H9 (cell line): ENCODE measurements around the gene SETBP1. TPM values are rescaled to one million over a fixed set of nuclear protein-coding genes. Genes with fewer than 3 reads are reported as not detected.

Experiments used
- DNase-seq: peaks from one replicate; pipeline ENCODE4 v3.0.0-alpha.2; 2017
- H2AFZ ChIP-seq: one replicate; pipeline ENCODE4 v1.6.1; 2013; ENCODE audit warnings: mild to moderate bottlenecking, low read length, control low read depth, moderate library complexity
- H2AK5ac ChIP-seq: 2 replicates; pipeline ENCODE4 v1.6.1; 2013; ENCODE audit warnings: low read length, control low read depth, mixed read lengths; ENCODE audit not compliant: insufficient read length
- H2BK120ac ChIP-seq: one replicate; pipeline ENCODE4 v1.6.1; 2013; ENCODE audit warnings: low read depth, mild to moderate bottlenecking, low read length, control low read depth, inconsistent platforms; ENCODE audit not compliant: poor library complexity, severe bottlenecking
- H2BK12ac ChIP-seq: 2 replicates; pipeline ENCODE4 v1.6.1; 2013; ENCODE audit warnings: low read length, control low read depth, mixed read lengths, low read depth; ENCODE audit not compliant: insufficient read length
- H2BK15ac ChIP-seq: 2 replicates; pipeline ENCODE4 v1.6.1; 2013; ENCODE audit warnings: low read depth, low read length, control low read depth
- H2BK20ac ChIP-seq: one replicate; pipeline ENCODE4 v1.6.1; 2013; ENCODE audit warnings: low read depth, mild to moderate bottlenecking, low read length, control low read depth, inconsistent platforms; ENCODE audit not compliant: poor library complexity, severe bottlenecking
- H2BK5ac ChIP-seq: 2 replicates; pipeline ENCODE4 v1.6.1; 2013; ENCODE audit warnings: low read length, control low read depth, mixed read lengths; ENCODE audit not compliant: insufficient read length
- H3K14ac ChIP-seq: 2 replicates; pipeline ENCODE4 v1.6.1; 2013; ENCODE audit warnings: low read length, control low read depth; ENCODE audit not compliant: insufficient read depth
- H3K18ac ChIP-seq: 2 replicates; pipeline ENCODE4 v1.6.1; 2013; ENCODE audit warnings: low read depth, mild to moderate bottlenecking, mixed read lengths, low read length, control low read depth; ENCODE audit not compliant: insufficient read length
- H3K23ac ChIP-seq: 2 replicates; pipeline ENCODE4 v1.6.1; 2013; ENCODE audit warnings: low read length, control low read depth, mixed read lengths, low read depth; ENCODE audit not compliant: insufficient read length
- H3K23me2 ChIP-seq: 2 replicates; pipeline ENCODE4 v1.6.1; 2013; ENCODE audit warnings: low read depth, mild to moderate bottlenecking, mixed read lengths, low read length, control low read depth; ENCODE audit not compliant: insufficient read length, poor library complexity, severe bottlenecking
- H3K27ac ChIP-seq: 2 replicates; pipeline ENCODE4 v1.5.1; 2013; ENCODE audit warnings: low read length, control low read depth, mixed read lengths, low read depth; ENCODE audit not compliant: insufficient read length
- H3K27me3 ChIP-seq: 2 replicates; pipeline ENCODE4 v1.6.1; 2013; ENCODE audit warnings: low read length, control low read depth, inconsistent platforms; ENCODE audit not compliant: insufficient read depth
- H3K4ac ChIP-seq: 2 replicates; pipeline ENCODE4 v1.6.1; 2013; ENCODE audit warnings: low read depth, mild to moderate bottlenecking, control low read depth, inconsistent platforms, low read length, moderate library complexity
- H3K4me1 ChIP-seq: 2 replicates; pipeline ENCODE4 v1.6.1; 2013; ENCODE audit warnings: low read length, control low read depth, inconsistent platforms; ENCODE audit not compliant: insufficient read depth
- H3K4me2 ChIP-seq: 2 replicates; pipeline ENCODE4 v1.6.1; 2013; ENCODE audit warnings: low read length, control low read depth, mixed read lengths; ENCODE audit not compliant: insufficient read length, insufficient read depth
- H3K56ac ChIP-seq: 2 replicates; pipeline ENCODE4 v1.6.1; 2013; ENCODE audit warnings: low read depth, mild to moderate bottlenecking, mixed read lengths, low read length, control low read depth; ENCODE audit not compliant: insufficient read length
- H3K79me1 ChIP-seq: 2 replicates; pipeline ENCODE4 v1.6.1; 2013; ENCODE audit warnings: low read depth, mild to moderate bottlenecking, moderate library complexity, low read length, control low read depth, inconsistent platforms; ENCODE audit not compliant: insufficient read depth, poor library complexity, severe bottlenecking
- H3K79me2 ChIP-seq: 2 replicates; pipeline ENCODE4 v1.6.1; 2013; ENCODE audit warnings: low read length, control low read depth, inconsistent platforms; ENCODE audit not compliant: insufficient read depth
- H3K9ac ChIP-seq: 2 replicates; pipeline ENCODE4 v1.6.1; 2013; ENCODE audit warnings: low read length, control low read depth, mixed read lengths; ENCODE audit not compliant: insufficient read length; ENCODE audit errors: extremely low read depth
- H3K9me3 ChIP-seq: one replicate; pipeline ENCODE4 v1.6.1; 2013; ENCODE audit warnings: low read depth, low read length, inconsistent platforms; ENCODE audit not compliant: control insufficient read depth
- H3T11ph ChIP-seq: one replicate; pipeline ENCODE4 v1.6.1; 2013; ENCODE audit warnings: mild to moderate bottlenecking, low read length, control low read depth, inconsistent platforms
- H4K20me1 ChIP-seq: one replicate; pipeline ENCODE4 v1.6.1; 2013; ENCODE audit not compliant: control insufficient read depth, insufficient read length, insufficient read depth
- H4K5ac ChIP-seq: 2 replicates; pipeline ENCODE4 v1.6.1; 2013; ENCODE audit warnings: low read depth, mild to moderate bottlenecking, mixed read lengths, low read length, control low read depth; ENCODE audit not compliant: insufficient read length
- H4K8ac ChIP-seq: replicated peaks from 2 replicates; pipeline ENCODE4 v1.6.1; 2013; ENCODE audit warnings: low read length, control low read depth, mixed read lengths, low read depth; ENCODE audit not compliant: insufficient read length
- H4K91ac ChIP-seq: 2 replicates; pipeline ENCODE4 v1.6.1; 2013; ENCODE audit warnings: low read depth, mild to moderate bottlenecking, moderate library complexity, mixed read lengths, low read length, control low read depth; ENCODE audit not compliant: insufficient read length
- H3K27ac Mint-ChIP-seq, 3 experiments: 2 replicates in 2 of 3; 3 replicates in 1 of 3; pipeline ENCODE4 v1.8.0; 2020 to 2021; ENCODE audit warnings: mixed read lengths in 3 of 3, mild to moderate bottlenecking in 1 of 3, moderate library complexity in 1 of 3
- H3K27me3 Mint-ChIP-seq: 2 replicates; pipeline ENCODE4 v1.8.0; 2021; ENCODE audit warnings: low read depth, mild to moderate bottlenecking, moderate library complexity, mixed read lengths
- H3K36me3 Mint-ChIP-seq, 3 experiments: 2 replicates in 2 of 3; 3 replicates in 1 of 3; pipeline ENCODE4 v1.8.0; 2020 to 2021; ENCODE audit warnings: low read depth in 3 of 3, mixed read lengths in 3 of 3; ENCODE audit not compliant: insufficient read depth in 1 of 3
- H3K4me1 Mint-ChIP-seq, 2 experiments: 2 replicates each; pipeline ENCODE4 v1.8.0; 2020; ENCODE audit warnings: mixed read lengths in 2 of 2
- H3K4me3 Mint-ChIP-seq, 2 experiments: 2 replicates in 1 of 2; 3 replicates in 1 of 2; pipeline ENCODE4 v1.8.0; 2020 to 2021; ENCODE audit warnings: mild to moderate bottlenecking in 2 of 2, mixed read lengths in 2 of 2, moderate library complexity in 1 of 2
- H3K9me3 Mint-ChIP-seq, 2 experiments: 2 replicates in 1 of 2; 3 replicates in 1 of 2; pipeline ENCODE4 v1.8.0; 2020; ENCODE audit warnings: mild to moderate bottlenecking in 2 of 2, mixed read lengths in 2 of 2, moderate library complexity in 1 of 2
- CTCF ChIP-seq: fragments of 200-600 bp; sonication (generic); conservative IDR thresholded peaks from 3 replicates; pipeline ENCODE4 v1.8.0; 2021; ENCODE audit warnings: antibody characterized with exemption, mild to moderate bottlenecking
- WGBS: extraction: QIAGEN DNeasy Blood & Tissue Kit; methylation state at CpG from one replicate; pipeline ENCODE4 v1.1.7; 2013; ENCODE audit warnings: missing lambda C conversion rate, low lambda C conversion rate, mixed read lengths; ENCODE audit not compliant: insufficient read length; ENCODE audit errors: extremely low coverage; 5-methylcytosine and 5-hydroxymethylcytosine counted together
- total RNA-seq: library from RNA; stranded (reverse); gene quantifications from 2 replicates; pipeline ENCODE4 v1.2.1, GENCODE V29; 2021

Gene SETBP1
- total RNA-seq, 1 experiment from 2014 or later = 4.6 TPM

- no peak overlapping the region for H2BK20ac ChIP-seq
- no peaks in the 10 kb centered on the region for H3K79me2 ChIP-seq
- Mint-ChIP-seq H3K27me3 (no peaks in the 10 kb centered on the region), H3K27ac (0 out of 7 replicates have a peak overlapping the region, but pooled peaks of 1 of the 3 experiments have one; percentile 20), H3K9me3 (no peaks in the 10 kb centered on the region), H3K36me3 (peaks cover 0 to 16% (median 2%) of the 10 kb centered on the region in 3 experiments; a peak in 5 of 7 replicates), H3K4me1 (peaks cover 26 to 39% of the 10 kb centered on the region in 2 experiments), H3K4me3 (no peak overlapping the region)
- DNase-seq = no peak
- no peak overlapping the region for H2BK120ac ChIP-seq
- H3K27ac ChIP-seq = no peak overlapping the region
- no CpG with 5 or more reads among the region's 7 CpGs for WGBS
- no peak overlapping the region for H3K9ac ChIP-seq
- no peak overlapping the region for H4K91ac ChIP-seq
- H3K14ac ChIP-seq = no peak overlapping the region
- H2BK15ac ChIP-seq = no peak overlapping the region
- H3K56ac ChIP-seq = no peak overlapping the region
- no peaks in the 10 kb centered on the region for H3K23me2 ChIP-seq
- no peak overlapping the region for H2AFZ ChIP-seq
- no peak overlapping the region for H2AK5ac ChIP-seq
- H4K8ac ChIP-seq = no peak overlapping the region
- H3K4me2 ChIP-seq = no peak overlapping the region
- H2BK5ac ChIP-seq = no peak overlapping the region
- no peaks in the 10 kb centered on the region for H3K9me3 ChIP-seq
- H3K18ac ChIP-seq = no peak overlapping the region
- no peak for TF ChIP-seq CTCF
- no peaks in the 10 kb centered on the region for H4K20me1 ChIP-seq
- H2BK12ac ChIP-seq = no peak overlapping the region
- H3K79me1 ChIP-seq = no peaks in the 10 kb centered on the region
- peaks cover 9% of the 10 kb centered on the region for H3K4me1 ChIP-seq
- H4K5ac ChIP-seq = no peak overlapping the region
- H3K23ac ChIP-seq = no peak overlapping the region
- no peak overlapping the region for H3T11ph ChIP-seq
- H3K27me3 ChIP-seq = no peaks in the 10 kb centered on the region
- H3K4ac ChIP-seq = no peak overlapping the region
These were observed 34.6 kb downstream of the SETBP1 start for GRCh38 chr18:44715245-44715644.
